ENCODE data around the gene DENND11. TPM values are rescaled to one million over a fixed set of nuclear protein-coding genes. Genes with fewer than 3 reads are reported as not detected.

DENND11 gene
- total and polyA plus RNA-seq, 9 of the 15 experiments (the other 6 are each of a cell fraction or from before 2014, with no cell fraction given) = 0.07 to 1.1 (median 0.36) TPM

DNA sequence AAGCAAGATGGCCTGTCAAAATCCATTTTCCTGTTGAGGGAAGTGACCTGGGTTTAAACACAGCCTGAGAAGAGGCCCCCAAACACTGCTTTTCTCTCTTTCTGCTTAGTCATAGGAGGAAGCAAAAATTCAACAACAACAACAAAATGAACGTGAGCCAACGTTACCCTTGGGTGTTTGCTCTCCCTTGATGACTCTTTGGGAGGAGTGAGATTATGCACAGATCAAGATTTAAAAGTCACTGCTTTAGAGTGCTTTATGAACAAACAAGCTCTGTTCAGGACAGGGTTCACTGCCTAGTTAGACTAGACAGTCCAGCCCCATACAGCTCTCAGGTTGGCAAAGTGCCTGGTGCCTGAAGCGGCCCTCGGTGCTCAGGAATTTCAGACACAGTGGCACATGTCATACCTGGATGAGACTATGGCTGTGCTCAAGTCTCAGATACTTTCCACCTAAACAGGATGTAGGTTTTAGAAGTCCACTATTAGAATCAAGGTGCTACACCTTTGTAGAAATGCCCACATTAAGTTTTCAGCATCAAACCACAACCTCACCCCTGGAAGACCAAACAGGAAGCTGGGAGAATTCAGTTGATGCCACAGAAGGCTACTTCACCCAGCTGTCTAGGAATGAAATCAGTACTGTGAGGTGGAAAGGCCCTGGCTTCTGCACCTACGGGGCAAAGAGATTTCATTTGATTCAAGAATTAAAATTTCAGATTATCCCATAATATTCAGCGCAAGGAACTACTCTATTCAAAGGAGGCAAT, 38.7 kb downstream of the DENND11 start:
- peaks cover 5% of the 10 kb centered on the region; the same call in 2 of the 3 replicates for H3K36me3 ChIP-seq (ENCODE audit: control insufficient read depth, insufficient read depth, low read length)
- peaks cover 4 to 15% of the 10 kb centered on the region in 2 experiments; a peak in 4 of 5 replicates for H3K4me1 ChIP-seq (replicated peaks in 1 of 2; ENCODE audit: control insufficient read depth in 2 of 2, insufficient read depth in 2 of 2, low read length in 2 of 2)
- H3K27me3 ChIP-seq (ENCODE audit: control insufficient read depth in 2 of 2, insufficient read depth in 2 of 2, low read length in 2 of 2) = peaks cover 7 to 13% of the 10 kb centered on the region in 2 experiments; a peak in 4 of 5 replicates
- POLR2A ChIA-PET = interaction anchor here (0.6 kb wide), 1 partner anchor 202 kb away, joined by 3 read pairs; no protein-coding TSS in a partner anchor
- H3K9me1 ChIP-seq (ENCODE audit: control insufficient read depth, insufficient read depth, low read length) = no peaks in the 10 kb centered on the region
- H3K4me3 ChIP-seq = no peak overlapping the region
- H3K9me3 ChIP-seq (replicated peaks; ENCODE audit: control insufficient read depth, insufficient read depth, low read depth, low read length) = no peaks in the 10 kb centered on the region
- no peaks in the 10 kb centered on the region for H4K20me1 ChIP-seq (replicated peaks; ENCODE audit: control insufficient read depth, insufficient read depth, low read length)
- H3K27ac ChIP-seq (ENCODE audit: extremely low read depth, low read depth, low read length) = 0 out of 3 replicates have a peak overlapping the region, but pooled peaks have one; percentile 8
- in situ Hi-C loops (cut with MboI) (no loop called here), intact Hi-C loops (cut with micrococcal nuclease) (no loop called here)
- BruUV-seq (replicated peaks) = no TSS peak
- no peak overlapping the region for H3K4me2 ChIP-seq (ENCODE audit: insufficient read depth, low read length)
- DNase-seq (ENCODE audit: extremely low read depth in 1 of 4, low spot score in 3 of 4) = no peak
- peak; percentile 48 for FAIRE-seq
- TF ChIP-seq MAFK (IDR thresholded peaks at IDR 0.05; ENCODE audit: low read length) = peak; percentile 28; the same call in 1 of the 2 replicates
- TF ChIP-seq, protein P1, sequence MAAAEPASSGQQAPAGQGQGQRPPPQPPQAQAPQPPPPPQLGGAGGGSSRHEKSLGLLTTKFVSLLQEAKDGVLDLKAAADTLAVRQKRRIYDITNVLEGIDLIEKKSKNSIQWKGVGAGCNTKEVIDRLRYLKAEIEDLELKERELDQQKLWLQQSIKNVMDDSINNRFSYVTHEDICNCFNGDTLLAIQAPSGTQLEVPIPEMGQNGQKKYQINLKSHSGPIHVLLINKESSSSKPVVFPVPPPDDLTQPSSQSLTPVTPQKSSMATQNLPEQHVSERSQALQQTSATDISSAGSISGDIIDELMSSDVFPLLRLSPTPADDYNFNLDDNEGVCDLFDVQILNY (CRISPR knock-in tag; IDR thresholded peaks at IDR 0.05) = 0 out of 2 replicates have a peak, but pooled peaks have one; percentile 18
- TF ChIP-seq PBX2 (CRISPR knock-in tag; IDR thresholded peaks at IDR 0.05; ENCODE audit: low read depth) = no peak
- TF ChIP-seq PBX2 (tag; conservative IDR thresholded peaks at IDR 0.05; ENCODE audit: low read depth) = no peak
- TF ChIP-seq MAFG (tag; conservative IDR thresholded peaks at IDR 0.05) = peak; percentile 56
- TF ChIP-seq NFE2 (IDR thresholded peaks at IDR 0.05; ENCODE audit: low read depth) = peak; percentile 76
- TF ChIP-seq SETDB1 (IDR thresholded peaks at IDR 0.05; ENCODE audit: low read length) = peak; percentile 64
- peak; percentile 24; the same call in 1 of the 2 replicates for TF ChIP-seq NFIC (IDR thresholded peaks at IDR 0.05)
- TF ChIP-seq ZNF316 (IDR thresholded peaks at IDR 0.05) = peak; percentile 58; the same call in 1 of the 2 replicates
- peak; percentile 21; the same call in 1 of the 2 replicates for TF ChIP-seq MAFF (IDR thresholded peaks at IDR 0.05; ENCODE audit: low read length)
- TF ChIP-seq NCOA1 (IDR thresholded peaks at IDR 0.05; ENCODE audit: low read depth) = no peak
- TF ChIP-seq C11orf30 (IDR thresholded peaks at IDR 0.05; ENCODE audit: low read depth) = peak; percentile 57
- no peaks in the 10 kb centered on the region for H3K79me2 ChIP-seq (ENCODE audit: control insufficient read depth, insufficient read depth, low read length)
- no peak overlapping the region for H3K9ac ChIP-seq (ENCODE audit: insufficient read depth in 1 of 2, low read depth in 2 of 2, low read length in 2 of 2)
- 30% methylated on average over 6 of the region's 6 CpGs for WGBS (ENCODE audit: insufficient coverage, low coverage, missing lambda C conversion rate)
- peak; percentile 23 for ATAC-seq
- no peak overlapping the region for H2AFZ ChIP-seq (ENCODE audit: low read depth, low read length)
- CTCF ChIA-PET (ENCODE audit: low intra/inter-chr PET ratio) = no interaction called here
